CD4-positive, CD25-positive, alpha-beta regulatory T cell (primary cell): Measurements from ENCODE around the gene CHCHD3. TPM values are rescaled to one million over a fixed set of nuclear protein-coding genes. Genes with fewer than 3 reads are reported as not detected.

Source experiments
- ATAC-seq, 2 donors: fragments of 150-1000 bp; cut with Tn5 transposase; one replicate each; pipeline ENCODE4 v1.10.0; 2021; ENCODE audit warnings: low read depth in 2 of 2, moderate number of reproducible peaks in 2 of 2, moderate library complexity in 1 of 2
- DNase-seq, 3 donors: peaks; one replicate each; pipeline versions ENCODE4 v3.0.0 to v3.0.0-alpha.2; 2012 to 2022; ENCODE audit warnings: mixed read lengths in 1 of 3
- H3K27ac ChIP-seq: one replicate; pipeline ENCODE4 v1.7.0; 2013; ENCODE audit warnings: mild to moderate bottlenecking, low read length; ENCODE audit not compliant: insufficient read depth, poor library complexity, severe bottlenecking
- H3K27me3 ChIP-seq: one replicate; pipeline ENCODE4 v1.7.0; 2013; ENCODE audit warnings: low read length; ENCODE audit not compliant: control insufficient read depth, insufficient read depth
- H3K36me3 ChIP-seq: one replicate; pipeline ENCODE4 v1.7.0; 2013; ENCODE audit warnings: mild to moderate bottlenecking, low read length, moderate library complexity; ENCODE audit not compliant: control insufficient read depth, insufficient read depth
- H3K4me1 ChIP-seq: 2 replicates; pipeline ENCODE4 v1.7.0; 2013; ENCODE audit warnings: mild to moderate bottlenecking, low read length; ENCODE audit not compliant: insufficient read depth, control insufficient read depth, poor library complexity, severe bottlenecking
- H3K4me3 ChIP-seq: one replicate; pipeline ENCODE4 v1.7.0; 2013; ENCODE audit warnings: low read depth, mild to moderate bottlenecking, low read length, moderate library complexity
- H3K9me3 ChIP-seq, 2 experiments: 1 replicate in 1 of 2; 2 replicates in 1 of 2; pipeline ENCODE4 v1.7.0; 2013; ENCODE audit warnings: low read length in 2 of 2, mild to moderate bottlenecking in 1 of 2, moderate library complexity in 1 of 2; ENCODE audit not compliant: control insufficient read depth in 2 of 2
- H3K27ac Mint-ChIP-seq, 3 donors: one replicate each; pipeline ENCODE4 v1.8.0; 2020 to 2022; ENCODE audit warnings: mild to moderate bottlenecking in 3 of 3, mixed read lengths in 3 of 3, moderate library complexity in 2 of 3
- H3K27me3 Mint-ChIP-seq: one replicate; pipeline ENCODE4 v1.8.0; 2022; ENCODE audit warnings: mild to moderate bottlenecking, mixed read lengths
- H3K36me3 Mint-ChIP-seq: one replicate; pipeline ENCODE4 v1.8.0; 2020; ENCODE audit warnings: mixed read lengths
- H3K4me1 Mint-ChIP-seq, 4 donors: one replicate each; pipeline ENCODE4 v1.8.0; 2020 to 2022; ENCODE audit warnings: mixed read lengths in 4 of 4, mild to moderate bottlenecking in 1 of 4
- H3K4me3 Mint-ChIP-seq, 4 donors: one replicate each; pipeline ENCODE4 v1.8.0; 2020 to 2022; ENCODE audit warnings: mild to moderate bottlenecking in 4 of 4, mixed read lengths in 4 of 4, moderate library complexity in 3 of 4
- H3K9me3 Mint-ChIP-seq, 7 donors: one replicate each; pipeline ENCODE4 v1.8.0; 2020 to 2022; ENCODE audit warnings: mixed read lengths in 7 of 7, mild to moderate bottlenecking in 3 of 7, moderate library complexity in 2 of 7
- polyA plus RNA-seq, 4 donors: library from polyadenylated mRNA; unstranded; fragments of 300-500 nt; fragmentation: Illumina TruSeq; gene quantifications; one replicate each; pipeline ENCODE4 v1.2.3, GENCODE V29; 2021
- total RNA-seq: library from RNA; stranded (reverse); gene quantifications from one replicate; pipeline ENCODE4 v1.2.3, GENCODE V29; 2022

Gene CHCHD3
- total and polyA plus RNA-seq, 5 donors from 2014 or later = 31.5 to 63.2 (median 43.3) TPM

- no peaks in the 10 kb centered on the region for H3K4me1 ChIP-seq
Observed at GRCh38 chr7:133102276-133103060, 20.6 kb upstream of the CHCHD3 start.

GRCh38 chr7:133099633-133100286 is 17.9 kb upstream of the CHCHD3 start:
- Mint-ChIP-seq H3K27ac (no peak overlapping the region), H3K4me3 (no peak overlapping the region)

More at GRCh38 chr7:133102276-133103060, 20.6 kb upstream of the CHCHD3 start:
- Mint-ChIP-seq H3K4me1 (no peaks in the 10 kb centered on the region), H3K9me3 (no peaks in the 10 kb centered on the region), H3K4me3 (no peak overlapping the region), H3K27me3 (no peaks in the 10 kb centered on the region), H3K36me3 (no peaks in the 10 kb centered on the region), H3K27ac (no peak overlapping the region)
- H3K9me3 ChIP-seq = no peaks in the 10 kb centered on the region
- H3K27me3 ChIP-seq = no peaks in the 10 kb centered on the region
- no peak overlapping the region for H3K27ac ChIP-seq
- H3K4me3 ChIP-seq = no peak overlapping the region
- ATAC-seq (no peak), DNase-seq (no peak)
- no peaks in the 10 kb centered on the region for H3K36me3 ChIP-seq

GRCh38 chr7:133095119-133095671 is 13.3 kb upstream of the CHCHD3 start:
- H3K36me3 Mint-ChIP-seq = no peaks in the 10 kb centered on the region
- peaks cover 2% of the 10 kb centered on the region for H3K27me3 Mint-ChIP-seq
- no peak overlapping the region for H3K27ac Mint-ChIP-seq
- ATAC-seq = no peak
- Histone ChIP-seq H3K4me1 (no peaks in the 10 kb centered on the region), H3K9me3 (no peaks in the 10 kb centered on the region), H3K27ac (no peak overlapping the region), H3K27me3 (peaks cover 4% of the 10 kb centered on the region), H3K4me3 (no peak overlapping the region), H3K36me3 (no peaks in the 10 kb centered on the region)
- H3K9me3 Mint-ChIP-seq = no peaks in the 10 kb centered on the region
- DNase-seq = no peak
- H3K4me3 Mint-ChIP-seq = no peak overlapping the region
- H3K4me1 Mint-ChIP-seq = no peaks in the 10 kb centered on the region

More at GRCh38 chr7:133099633-133100286, 17.9 kb upstream of the CHCHD3 start:
- DNase-seq = no peak
- Mint-ChIP-seq H3K27me3 (no peaks in the 10 kb centered on the region), H3K4me1 (no peaks in the 10 kb centered on the region), H3K9me3 (no peaks in the 10 kb centered on the region), H3K36me3 (no peaks in the 10 kb centered on the region)
- ATAC-seq = no peak
- Histone ChIP-seq H3K4me1 (no peaks in the 10 kb centered on the region), H3K36me3 (no peaks in the 10 kb centered on the region), H3K27ac (no peak overlapping the region), H3K4me3 (no peak overlapping the region), H3K27me3 (no peaks in the 10 kb centered on the region), H3K9me3 (no peaks in the 10 kb centered on the region)

GRCh38 chr7:133091943-133092464 is 10.1 kb upstream of the CHCHD3 start:
- peak overlapping the region in 1 of 3 donors; percentile 88 for H3K27ac Mint-ChIP-seq
- Histone ChIP-seq H3K27me3 (peaks cover 6% of the 10 kb centered on the region), H3K4me3 (no peak overlapping the region), H3K36me3 (no peaks in the 10 kb centered on the region), H3K27ac (no peak overlapping the region), H3K4me1 (no peaks in the 10 kb centered on the region), H3K9me3 (no peaks in the 10 kb centered on the region)
- no peaks in the 10 kb centered on the region for H3K9me3 Mint-ChIP-seq
- H3K4me1 Mint-ChIP-seq = no peaks in the 10 kb centered on the region
- no peak for ATAC-seq
- H3K36me3 Mint-ChIP-seq = no peaks in the 10 kb centered on the region
- H3K4me3 Mint-ChIP-seq = no peak overlapping the region
- H3K27me3 Mint-ChIP-seq = peaks cover 12% of the 10 kb centered on the region
- no peak for DNase-seq

- peaks cover 16% of the 10 kb centered on the region for H3K4me1 ChIP-seq
- peak overlapping the region; percentile 48 for H3K4me3 ChIP-seq
- peak overlapping the region; percentile 90 to 97 (median 92) for H3K4me3 Mint-ChIP-seq
- H3K27me3 Mint-ChIP-seq = peaks cover 15% of the 10 kb centered on the region
- peaks cover 17 to 38% (median 23%) of the 10 kb centered on the region in 4 donors for H3K4me1 Mint-ChIP-seq
- H3K36me3 ChIP-seq = peaks cover 3% of the 10 kb centered on the region
- H3K9me3 ChIP-seq = no peaks in the 10 kb centered on the region
- peaks cover 8% of the 10 kb centered on the region for H3K36me3 Mint-ChIP-seq
- H3K27ac ChIP-seq = peak overlapping the region; percentile 87
- DNase-seq = no peak
- H3K9me3 Mint-ChIP-seq = no peaks in the 10 kb centered on the region
- H3K27ac Mint-ChIP-seq = peak overlapping the region in 2 of 3 donors; percentile 92 to 93
- no peaks in the 10 kb centered on the region for H3K27me3 ChIP-seq
- no peak for ATAC-seq
Observed at GRCh38 chr7:133082390-133082766, 488 bp upstream of the CHCHD3 start.

GRCh38 chr7:133081119-133081598 is 731 bp downstream of the CHCHD3 start:
- peak in 1 of 3 donors; percentile 2 for DNase-seq
- H3K27me3 ChIP-seq = no peaks in the 10 kb centered on the region
- H3K4me1 Mint-ChIP-seq = peaks cover 18 to 49% (median 32%) of the 10 kb centered on the region in 4 donors

GRCh38 chr7:133079296-133079695 is 2.6 kb downstream of the CHCHD3 start:
- Histone ChIP-seq H3K4me1 (peaks cover 16% of the 10 kb centered on the region), H3K27ac (no peak overlapping the region), H3K36me3 (peaks cover 12% of the 10 kb centered on the region), H3K27me3 (no peaks in the 10 kb centered on the region), H3K9me3 (no peaks in the 10 kb centered on the region), H3K4me3 (no peak overlapping the region)
- Mint-ChIP-seq H3K36me3 (peaks cover 25% of the 10 kb centered on the region), H3K27me3 (peaks cover 4% of the 10 kb centered on the region), H3K4me3 (peak overlapping the region; percentile 8 to 88 (median 46)), H3K4me1 (peaks cover 25 to 60% (median 37%) of the 10 kb centered on the region in 4 donors), H3K27ac (peak overlapping the region in 1 of 3 donors; percentile 34), H3K9me3 (no peaks in the 10 kb centered on the region)
- no peak for DNase-seq
- ATAC-seq = no peak

More at GRCh38 chr7:133081119-133081598, 731 bp downstream of the CHCHD3 start:
- H3K4me3 Mint-ChIP-seq = peak overlapping the region; percentile 90 to 97 (median 92)
- H3K36me3 Mint-ChIP-seq = peaks cover 18% of the 10 kb centered on the region
- Histone ChIP-seq H3K36me3 (peaks cover 3% of the 10 kb centered on the region), H3K9me3 (no peaks in the 10 kb centered on the region), H3K27ac (peak overlapping the region; percentile 87), H3K4me3 (peak overlapping the region; percentile 87), H3K4me1 (peaks cover 16% of the 10 kb centered on the region)
- H3K27me3 Mint-ChIP-seq = peaks cover 8% of the 10 kb centered on the region
- peak overlapping the region; percentile 92 to 95 (median 93) for H3K27ac Mint-ChIP-seq
- H3K9me3 Mint-ChIP-seq = no peaks in the 10 kb centered on the region
- no peak for ATAC-seq
